Erythroblast (primary cell): ENCODE measurements around the gene DNAI2.

Experiments
- GATA1 ChIP-seq: IDR thresholded peaks from 2 replicates; pipeline ENCODE4 v1.6.1; 2011; ENCODE audit warnings: low read depth, mild to moderate bottlenecking, control low read depth, low read length, moderate library complexity
- POLR2A ChIP-seq: IDR thresholded peaks from 2 replicates; pipeline ENCODE4 v1.6.1; 2011; ENCODE audit warnings: mild to moderate bottlenecking, low read length

GRCh38 chr17:74330446-74330845 lies 56.4 kb downstream of the DNAI2 start:
- TF ChIP-seq POLR2A (no peak), GATA1 (no peak)
